ENCODE results near the gene TRABD2B.
"Not testable (repeated sequence)": the region's sequence is repeated elsewhere in the genome, so short reads cannot be mapped to it uniquely, and the experiment has no call there.

Gene TRABD2B

GRCh38 chr1:47967864-47968555 lies 29.2 kb downstream of the TRABD2B start:
- DNase-seq (ENCODE audit: low read depth), result no peak

- DNase-seq (ENCODE audit: low read depth), result no peak
Observed at GRCh38 chr1:47965816-47966215, 31.4 kb downstream of the TRABD2B start.

GRCh38 chr1:47964636-47965035 lies 32.5 kb downstream of the TRABD2B start:
- DNase-seq (ENCODE audit: low read depth), result no peak

GRCh38 chr1:47963568-47964358 lies 33.4 kb downstream of the TRABD2B start:
- DNase-seq (ENCODE audit: low read depth), result peak; percentile 21

- no peak for DNase-seq (ENCODE audit: low read depth)
Observed at GRCh38 chr1:47962750-47963492, 34.3 kb downstream of the TRABD2B start.

- DNase-seq (ENCODE audit: low read depth), result not testable (repeated sequence)
Observed at GRCh38 chr1:47961835-47962234, 35.4 kb downstream of the TRABD2B start.

- DNase-seq (ENCODE audit: low read depth), result not testable (repeated sequence)
Observed at GRCh38 chr1:47956491-47956890, 40.7 kb downstream of the TRABD2B start.

- DNase-seq (ENCODE audit: low read depth), result no peak
Observed at GRCh38 chr1:47953661-47954060, 43.5 kb downstream of the TRABD2B start.

- no peak for DNase-seq (ENCODE audit: low read depth)
Observed at GRCh38 chr1:47951545-47952235, 45.5 kb downstream of the TRABD2B start.

GRCh38 chr1:47951026-47951425 lies 46.2 kb downstream of the TRABD2B start:
- no peak for DNase-seq (ENCODE audit: low read depth)

- DNase-seq (ENCODE audit: low read depth), result no peak
Observed at GRCh38 chr1:47950471-47950870, 46.7 kb downstream of the TRABD2B start.

GRCh38 chr1:47948126-47948525 lies 49.1 kb downstream of the TRABD2B start:
- DNase-seq (ENCODE audit: low read depth), result no peak

GRCh38 chr1:47947531-47947930 lies 49.7 kb downstream of the TRABD2B start:
- DNase-seq (ENCODE audit: low read depth), result no peak

- DNase-seq (ENCODE audit: low read depth), result peak; percentile 55
Observed at GRCh38 chr1:47944561-47944960, 52.6 kb downstream of the TRABD2B start.

- DNase-seq (ENCODE audit: low read depth), result no peak
Observed at GRCh38 chr1:47942240-47942629, 55.0 kb downstream of the TRABD2B start.

- peak; percentile 53 for DNase-seq (ENCODE audit: low read depth)
Observed at GRCh38 chr1:47941609-47942239, 55.5 kb downstream of the TRABD2B start.

GRCh38 chr1:47940779-47941178 lies 56.4 kb downstream of the TRABD2B start:
- peak; percentile 62 for DNase-seq (ENCODE audit: low read depth)

GRCh38 chr1:47940326-47940725 lies 56.9 kb downstream of the TRABD2B start:
- no peak for DNase-seq (ENCODE audit: low read depth)

GRCh38 chr1:47938520-47938919 lies 58.7 kb downstream of the TRABD2B start:
- DNase-seq (ENCODE audit: low read depth), result no peak

GRCh38 chr1:47937586-47938254 lies 59.5 kb downstream of the TRABD2B start:
- no peak for DNase-seq (ENCODE audit: low read depth)

GRCh38 chr1:47936916-47937551 lies 60.2 kb downstream of the TRABD2B start:
- DNase-seq (ENCODE audit: low read depth), result no peak

Data from amniotic epithelial cell (primary cell).